Brain microvascular endothelial cell (primary cell): ENCODE measurements around the gene BTAF1.

Experiments
- DNase-seq: peaks from one replicate; pipeline ENCODE4 v3.0.0-alpha.2; 2020
- H3K27ac ChIP-seq: fragments of 250-450 bp; sonication (Bioruptor Pico); 2 replicates; pipeline ENCODE4 v1.5.1; 2020; ENCODE audit warnings: mild to moderate bottlenecking, moderate library complexity
- H3K27me3 ChIP-seq: fragments of 250-450 bp; sonication (Bioruptor Pico); replicated peaks from 2 replicates; pipeline ENCODE4 v1.5.1; 2020; ENCODE audit warnings: mild to moderate bottlenecking
- H3K36me3 ChIP-seq: fragments of 250-450 bp; sonication (Bioruptor Pico); replicated peaks from 2 replicates; pipeline ENCODE4 v1.5.1; 2020; ENCODE audit warnings: mild to moderate bottlenecking
- H3K4me3 ChIP-seq: 2 replicates; pipeline ENCODE4 v1.5.1; 2011; ENCODE audit warnings: low read depth, mild to moderate bottlenecking, control low read depth, low read length, moderate library complexity
- CTCF ChIP-seq: IDR thresholded peaks from 2 replicates; pipeline ENCODE4 v1.5.1; 2011; ENCODE audit warnings: low read depth, mild to moderate bottlenecking, moderate library complexity, low read length, control low read depth, inconsistent platforms; ENCODE audit errors: missing control alignments
- in situ Hi-C: cut with HindIII; loops from 2 replicates; pipeline ENCODE4 v1.10.0; 2017; ENCODE audit warnings: low sequenced_read_pairs, low pct_ligation_motif_present

BTAF1 gene

GRCh38 chr10:91953600-91954160 lies 30.1 kb downstream of the BTAF1 start:
- Histone ChIP-seq H3K27me3 (no peaks in the 10 kb centered on the region), H3K4me3 (no peak overlapping the region), H3K27ac (no peak overlapping the region), H3K36me3 (peaks cover 34% of the 10 kb centered on the region)
- DNase-seq = no peak
- no peak for TF ChIP-seq CTCF
- in situ Hi-C loops = no loop called here

- in situ Hi-C loops = no loop called here
- no peak for DNase-seq
These were observed 31.5 kb downstream of the BTAF1 start for GRCh38 chr10:91955114-91955513.

GRCh38 chr10:91957091-91957490 lies 33.5 kb downstream of the BTAF1 start:
- Histone ChIP-seq H3K27ac (no peak overlapping the region), H3K4me3 (no peak overlapping the region), H3K36me3 (peaks cover 47% of the 10 kb centered on the region), H3K27me3 (no peaks in the 10 kb centered on the region)
- in situ Hi-C loops = no loop called here
- TF ChIP-seq CTCF = no peak
- DNase-seq = no peak

More at GRCh38 chr10:91955114-91955513, 31.5 kb downstream of the BTAF1 start:
- Histone ChIP-seq H3K27ac (no peak overlapping the region), H3K4me3 (no peak overlapping the region), H3K27me3 (no peaks in the 10 kb centered on the region), H3K36me3 (peaks cover 42% of the 10 kb centered on the region)
- no peak for TF ChIP-seq CTCF

GRCh38 chr10:91969297-91969696 lies 45.7 kb downstream of the BTAF1 start:
- Histone ChIP-seq H3K27me3 (no peaks in the 10 kb centered on the region), H3K36me3 (peaks cover 4% of the 10 kb centered on the region), H3K27ac (no peak overlapping the region), H3K4me3 (no peak overlapping the region)
- in situ Hi-C loops = no loop called here
- no peak for TF ChIP-seq CTCF
- DNase-seq = no peak

- Histone ChIP-seq H3K36me3 (no peaks in the 10 kb centered on the region), H3K27me3 (no peaks in the 10 kb centered on the region), H3K4me3 (no peak overlapping the region), H3K27ac (peak overlapping the region; percentile 34)
- TF ChIP-seq CTCF = no peak
- in situ Hi-C loops = no loop called here
- DNase-seq = peak; percentile 55
These were observed 51.4 kb downstream of the BTAF1 start for GRCh38 chr10:91974960-91975359.

- TF ChIP-seq CTCF = no peak
These were observed 51.9 kb downstream of the BTAF1 start for GRCh38 chr10:91975438-91975837.

More at GRCh38 chr10:91975438-91975837, 51.9 kb downstream of the BTAF1 start:
- Histone ChIP-seq H3K36me3 (peaks cover 2% of the 10 kb centered on the region), H3K4me3 (no peak overlapping the region), H3K27ac (no peak overlapping the region), H3K27me3 (no peaks in the 10 kb centered on the region)
- no peak for DNase-seq
- in situ Hi-C loops = no loop called here
